SKM-1 treated with dmso at 0.1 percent for 144 hours (cell line): ENCODE results near the gene CFAP69.

Source experiments
- DNase-seq: peaks from one replicate; lab custom pipeline; 2025; ENCODE audit not compliant: unreplicated experiment; lab: John Stamatoyannopoulos, UW

CFAP69 gene

GRCh38 chr7:90269163-90269562 is 24.2 kb downstream of the CFAP69 start:
- no peak for DNase-seq

- no peak for DNase-seq
Observed at GRCh38 chr7:90270431-90271178, 25.6 kb downstream of the CFAP69 start.

- no peak for DNase-seq
Observed at GRCh38 chr7:90271753-90272152, 26.8 kb downstream of the CFAP69 start.

DNA sequence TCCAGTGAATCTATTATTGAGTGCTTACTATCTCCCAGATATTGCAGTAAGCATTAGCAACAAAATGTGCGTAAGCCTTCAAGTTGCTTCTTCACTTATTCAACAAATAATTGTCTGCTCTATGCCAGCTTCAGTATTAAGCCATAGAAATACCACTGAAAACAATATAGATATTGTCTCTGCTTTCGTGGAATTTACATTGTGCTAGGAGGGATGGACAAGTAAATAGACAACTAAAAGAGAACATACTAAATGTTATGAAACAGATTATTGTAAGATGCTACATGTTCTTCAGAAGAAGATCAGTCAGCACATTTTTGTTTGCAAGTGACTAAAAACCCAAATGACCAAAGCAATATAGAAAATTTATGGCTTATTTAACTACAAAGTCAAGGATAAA is 27.3 kb downstream of the CFAP69 start:
- DNase-seq = no peak

DNA sequence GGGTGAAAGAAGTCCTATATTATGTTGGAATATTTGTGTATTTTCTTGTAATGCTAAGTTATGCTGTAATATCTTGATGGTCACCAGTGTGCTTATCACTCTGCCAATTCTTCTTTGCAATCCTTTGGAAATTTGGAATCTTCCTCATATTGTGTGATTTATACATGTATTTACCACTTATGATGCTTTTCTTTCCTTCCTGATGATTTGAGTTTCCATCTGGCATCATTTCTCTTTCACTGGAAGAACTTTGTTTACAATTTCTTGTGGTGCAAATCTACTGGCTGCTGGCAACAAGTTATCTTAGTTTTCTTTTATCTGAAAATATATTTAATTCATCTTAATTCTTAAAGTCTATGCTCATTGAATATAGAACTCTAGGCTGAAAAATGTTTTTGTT is 29.2 kb downstream of the CFAP69 start:
- no peak for DNase-seq

DNA sequence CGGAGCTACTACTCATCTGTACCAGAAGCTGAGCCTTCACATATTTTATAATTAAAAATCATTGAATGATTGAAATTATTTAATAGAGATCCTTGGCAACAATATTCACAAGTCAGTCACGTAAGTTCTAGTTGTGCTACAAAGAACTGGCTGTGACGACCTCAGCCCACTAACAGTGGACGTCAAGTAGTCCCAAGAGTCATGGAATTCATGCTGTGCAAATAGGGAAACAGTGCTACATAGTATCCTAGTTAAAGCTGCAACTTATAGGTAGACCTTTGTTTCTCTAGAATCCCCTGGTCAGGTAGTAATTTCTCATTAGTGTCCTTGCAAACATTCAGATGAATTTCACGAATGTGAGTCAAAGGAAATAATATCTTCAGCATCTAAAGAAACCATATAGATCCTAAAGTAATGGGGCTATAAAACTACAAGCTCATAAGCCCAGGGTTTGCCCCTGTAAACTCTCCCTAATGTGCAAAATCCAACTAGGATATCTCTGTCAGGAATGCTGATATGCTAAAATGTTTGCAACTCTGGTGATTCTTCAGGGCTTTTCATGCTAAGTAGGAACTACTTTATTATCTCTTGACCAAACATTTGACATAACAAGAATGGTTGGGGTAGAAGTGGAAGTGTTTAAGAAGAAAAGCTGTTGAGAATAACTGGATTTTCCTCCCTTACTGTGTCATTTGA is 31.2 kb downstream of the CFAP69 start:
- DNase-seq = no peak

- no peak for DNase-seq
Observed at GRCh38 chr7:90288154-90288553, 43.2 kb downstream of the CFAP69 start.

GRCh38 chr7:90290244-90291113 is 45.5 kb downstream of the CFAP69 start:
- DNase-seq = peak; percentile 18

- peak; percentile 32 for DNase-seq
Observed at GRCh38 chr7:90298145-90299038, 53.4 kb downstream of the CFAP69 start.

DNA sequence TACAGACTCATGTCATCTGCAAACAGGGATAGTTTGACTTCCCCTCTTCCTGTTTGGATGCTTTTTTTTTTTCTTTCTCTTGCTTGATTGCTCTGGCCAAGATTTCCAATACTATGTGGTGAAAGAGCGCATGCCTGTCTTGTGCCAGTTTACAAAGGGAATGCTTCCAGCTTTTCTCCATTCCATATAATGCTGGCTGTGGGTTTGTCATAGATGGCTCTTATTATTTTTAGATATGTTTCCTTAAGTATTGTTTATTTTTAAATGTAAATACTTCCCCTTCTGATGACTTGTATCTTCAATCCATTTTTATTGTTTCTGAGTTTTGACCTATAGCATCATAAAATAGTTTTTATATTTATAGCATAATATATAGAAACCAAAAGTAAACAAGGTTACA is 58.3 kb downstream of the CFAP69 start:
- no peak for DNase-seq

GRCh38 chr7:90309872-90310271 is 64.9 kb downstream of the CFAP69 start:
- no peak for DNase-seq

DNA sequence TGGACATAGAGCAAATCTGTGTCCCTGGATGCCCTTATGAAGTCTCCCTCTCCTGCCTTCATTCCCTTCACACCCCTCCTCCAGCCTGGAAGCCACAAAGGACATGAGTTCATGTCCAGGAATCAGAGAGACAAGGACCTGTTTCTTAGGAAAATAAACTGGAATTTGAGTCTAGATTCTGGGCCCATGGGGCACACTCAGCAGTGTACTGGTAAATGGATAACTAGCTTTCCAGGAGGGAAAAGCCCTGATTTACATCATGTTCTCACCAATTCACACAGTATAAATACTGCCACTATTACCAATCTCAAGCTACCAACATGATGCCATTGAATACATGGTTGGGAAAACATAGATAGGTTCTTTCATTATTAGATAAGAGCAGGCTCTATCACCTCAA is 66.2 kb downstream of the CFAP69 start:
- no peak for DNase-seq

- DNase-seq = no peak
Observed at GRCh38 chr7:90312745-90313144, 67.8 kb downstream of the CFAP69 start.

DNA sequence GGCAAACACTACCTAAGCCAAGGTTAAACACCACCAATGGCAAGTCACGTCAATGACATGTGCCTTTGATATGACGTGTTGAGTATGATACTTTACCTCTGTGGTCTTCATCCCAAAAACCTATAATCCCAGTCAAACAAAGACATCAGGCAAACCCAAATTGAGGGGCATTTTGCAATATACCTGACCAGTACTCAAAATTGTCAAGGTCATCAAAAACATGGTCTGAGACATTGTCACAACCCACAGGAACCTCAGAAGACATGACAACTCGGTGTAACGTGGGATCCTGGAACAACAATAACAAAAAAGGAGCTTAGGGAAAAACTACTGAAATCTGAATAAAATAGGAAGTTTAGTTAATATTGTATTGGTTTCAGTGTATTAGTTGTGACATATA is 68.9 kb downstream of the CFAP69 start:
- no peak for DNase-seq

GRCh38 chr7:90320014-90320413 is 75.0 kb downstream of the CFAP69 start:
- DNase-seq = no peak

DNA sequence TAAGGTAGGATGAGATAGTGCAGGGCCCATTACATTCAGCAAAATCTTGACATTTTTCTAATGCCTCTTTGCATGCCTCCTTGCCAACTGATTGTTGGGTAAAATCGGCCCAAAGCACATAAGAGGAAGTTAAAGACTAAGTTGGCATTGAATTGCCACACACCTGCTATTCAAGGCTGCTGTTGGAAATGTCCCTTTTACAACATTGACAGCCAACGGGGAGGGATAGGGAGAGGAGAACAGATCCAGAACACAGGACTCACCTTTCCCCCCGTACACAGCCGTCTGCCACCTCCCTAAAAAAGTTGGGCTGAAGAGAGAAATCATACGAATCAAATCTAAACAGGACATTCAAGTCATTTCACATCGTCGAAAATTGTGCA is 75.4 kb downstream of the CFAP69 start:
- no peak for DNase-seq

DNA sequence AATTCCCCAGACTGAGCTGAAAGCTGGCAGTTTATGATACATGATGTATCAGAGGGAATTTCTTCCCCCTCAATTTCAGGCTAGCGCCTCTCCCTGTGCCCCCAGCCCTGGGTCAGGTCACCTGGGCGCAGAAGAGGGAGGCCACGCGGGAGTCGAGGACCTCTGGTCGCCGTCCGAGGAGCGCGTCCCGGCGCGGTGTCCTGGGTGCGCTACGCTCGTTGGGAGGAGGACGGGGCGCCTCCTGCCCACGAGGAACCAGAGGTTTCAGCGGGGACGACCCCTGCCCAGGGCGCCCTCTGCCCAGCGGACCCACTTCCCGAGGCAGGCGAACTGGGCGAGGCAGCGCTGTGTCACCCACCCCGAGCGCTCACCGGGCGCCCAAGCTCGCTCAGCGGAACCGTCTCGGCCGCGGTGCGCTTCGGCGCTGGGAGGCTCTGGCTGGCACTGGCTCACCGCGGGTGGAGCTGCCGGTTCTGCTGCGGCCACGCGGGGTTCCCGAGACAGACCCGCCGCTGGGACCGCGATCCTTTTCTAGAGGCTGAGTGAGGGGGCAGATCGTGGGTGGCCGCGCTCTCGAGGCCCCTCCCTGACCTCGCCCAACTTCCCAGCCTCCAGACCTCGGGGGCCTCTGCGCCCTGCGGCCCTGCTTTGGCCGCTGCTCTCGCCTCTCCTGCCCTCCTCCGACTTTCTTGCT is 76.0 kb downstream of the CFAP69 start, which contains the start of gene FAM237B:
Gene FAM237B (minus strand): TSS at position 504 of the 694 bp plus-strand sequence. CDS start 1,556 bp downstream, outside the sequence.
- no peak for DNase-seq

DNA sequence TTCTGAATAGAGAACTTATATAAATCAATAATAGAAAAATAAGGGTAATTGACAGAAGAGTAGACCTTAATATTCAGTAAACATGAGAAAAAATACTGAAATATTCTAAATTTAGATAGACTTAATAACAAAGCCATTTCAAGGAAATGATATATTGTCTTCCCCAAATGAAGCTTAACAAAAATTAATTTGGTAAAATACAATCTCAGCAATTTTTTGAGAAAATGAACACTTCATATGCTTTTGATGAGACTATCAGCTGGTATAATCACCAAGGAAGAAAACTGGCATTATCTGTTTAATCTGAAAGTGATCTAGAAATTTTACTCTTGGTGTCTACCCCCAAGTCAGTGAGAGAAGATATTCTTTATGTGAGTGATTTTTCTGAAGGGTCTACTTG is 77.9 kb downstream of the CFAP69 start:
- no peak for DNase-seq

DNA sequence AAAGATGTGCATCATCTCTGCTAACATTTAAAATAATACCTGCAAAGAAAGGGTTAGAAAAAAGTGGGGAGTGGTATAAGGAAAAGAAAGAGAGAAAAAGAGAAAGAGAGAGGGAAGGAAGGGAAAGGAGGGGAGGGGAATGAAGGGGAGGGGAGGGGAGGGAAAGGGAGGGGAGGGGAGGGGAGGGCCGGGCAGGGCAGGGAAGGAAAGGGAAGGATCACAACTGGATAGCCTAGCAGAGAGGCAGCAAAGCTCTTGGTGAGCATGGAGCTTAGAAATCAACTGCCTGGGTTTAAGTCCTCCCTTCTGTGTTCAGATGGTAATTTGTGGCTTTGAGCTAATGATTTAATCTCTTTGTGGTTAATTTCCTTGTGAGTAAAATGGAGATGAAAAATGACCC is 81.5 kb downstream of the CFAP69 start:
- no peak for DNase-seq
